GM18507 (cell line): Measurements from ENCODE around the gene CELF4.

Experiments used
- DNase-seq: peaks from one replicate; pipeline ENCODE4 v3.0.0; 2011; ENCODE audit warnings: low read depth; ENCODE audit not compliant: insufficient read length; ENCODE audit errors: extremely low spot score
- FAIRE-seq: peaks from 2 replicates; lab custom pipeline; 2011; peaks lifted over from hg19 to GRCh38; lab: Jason Lieb, UNC

CELF4 gene

GRCh38 chr18:37318360-37319355 lies 246.9 kb downstream of the CELF4 start:
- no peak for FAIRE-seq
- DNase-seq: no peak

- no peak for FAIRE-seq
- no peak for DNase-seq
Measured at GRCh38 chr18:37317486-37317885, 248.1 kb downstream of the CELF4 start.

GRCh38 chr18:37316468-37316867 lies 249.1 kb downstream of the CELF4 start:
- no peak for DNase-seq
- no peak for FAIRE-seq

GRCh38 chr18:37315935-37316334 lies 249.7 kb downstream of the CELF4 start:
- FAIRE-seq (no peak), DNase-seq (no peak)

GRCh38 chr18:37314534-37314933 lies 251.1 kb downstream of the CELF4 start:
- DNase-seq: no peak
- FAIRE-seq: no peak

- DNase-seq: no peak
- FAIRE-seq: no peak
Measured at GRCh38 chr18:37313624-37314023, 252.0 kb downstream of the CELF4 start.

GRCh38 chr18:37309861-37310260 lies 255.7 kb downstream of the CELF4 start:
- FAIRE-seq (no peak), DNase-seq (no peak)

- DNase-seq (no peak), FAIRE-seq (no peak)
Measured at GRCh38 chr18:37309059-37309458, 256.5 kb downstream of the CELF4 start.

- DNase-seq (no peak), FAIRE-seq (no peak)
Measured at GRCh38 chr18:37307181-37307580, 258.4 kb downstream of the CELF4 start.

- FAIRE-seq: no peak
Measured at GRCh38 chr18:37306432-37306831, 259.2 kb downstream of the CELF4 start.

GRCh38 chr18:37305066-37305465 lies 260.5 kb downstream of the CELF4 start:
- FAIRE-seq: no peak

More at GRCh38 chr18:37306432-37306831, 259.2 kb downstream of the CELF4 start:
- no peak for DNase-seq

GRCh38 chr18:37304012-37304680 lies 261.5 kb downstream of the CELF4 start:
- DNase-seq (no peak), FAIRE-seq (no peak)

More at GRCh38 chr18:37305066-37305465, 260.5 kb downstream of the CELF4 start:
- no peak for DNase-seq

- no peak for FAIRE-seq
- DNase-seq: no peak
Measured at GRCh38 chr18:37303009-37303408, 262.6 kb downstream of the CELF4 start.

- DNase-seq (no peak), FAIRE-seq (no peak)
Measured at GRCh38 chr18:37302519-37302918, 263.1 kb downstream of the CELF4 start.

GRCh38 chr18:37299471-37300304 lies 265.9 kb downstream of the CELF4 start:
- DNase-seq (no peak), FAIRE-seq (no peak)

- DNase-seq (no peak), FAIRE-seq (no peak)
Measured at GRCh38 chr18:37298816-37299215, 266.8 kb downstream of the CELF4 start.

GRCh38 chr18:37297106-37297505 lies 268.5 kb downstream of the CELF4 start:
- no peak for DNase-seq
- no peak for FAIRE-seq

- FAIRE-seq (no peak), DNase-seq (no peak)
Measured at GRCh38 chr18:37294951-37295350, 270.6 kb downstream of the CELF4 start.

- FAIRE-seq: no peak
Measured at GRCh38 chr18:37293359-37293758, 272.2 kb downstream of the CELF4 start.

GRCh38 chr18:37289423-37289822 lies 276.2 kb downstream of the CELF4 start:
- DNase-seq (no peak), FAIRE-seq (no peak)

More at GRCh38 chr18:37293359-37293758, 272.2 kb downstream of the CELF4 start:
- DNase-seq: no peak
